Activated CD8-positive, alpha-beta memory T cell treated with anti-CD3 and anti-CD28 coated beads, Interleukin-2, amount 50 U/mL, for 4 hours (primary cell): Measurements from ENCODE around the gene LRP1B.
"Not testable (repeated sequence)": the region's sequence is repeated elsewhere in the genome, so short reads cannot be mapped to it uniquely, and the experiment has no call there.

ENCODE experiments used
- DNase-seq: peaks from one replicate; pipeline ENCODE4 v3.0.0-alpha.2; 2020

LRP1B gene

GRCh38 chr2:141871913-141872634 lies 258.7 kb downstream of the LRP1B start:
- no peak for DNase-seq

GRCh38 chr2:141869572-141869971 lies 261.2 kb downstream of the LRP1B start:
- DNase-seq: no peak

GRCh38 chr2:141863964-141864363 lies 266.9 kb downstream of the LRP1B start:
- no peak for DNase-seq

GRCh38 chr2:141856215-141856919 lies 274.4 kb downstream of the LRP1B start:
- no peak for DNase-seq

- no peak for DNase-seq
Observed at GRCh38 chr2:141848191-141848590, 282.6 kb downstream of the LRP1B start.

- no peak for DNase-seq
Observed at GRCh38 chr2:141844231-141844630, 286.6 kb downstream of the LRP1B start.

GRCh38 chr2:141835103-141835502 lies 295.7 kb downstream of the LRP1B start:
- DNase-seq: no peak

- no peak for DNase-seq
Observed at GRCh38 chr2:141828761-141829160, 302.1 kb downstream of the LRP1B start.

GRCh38 chr2:141824790-141825189 lies 306.0 kb downstream of the LRP1B start:
- DNase-seq: no peak

- no peak for DNase-seq
Observed at GRCh38 chr2:141820893-141821292, 309.9 kb downstream of the LRP1B start.

GRCh38 chr2:141815320-141815719 lies 315.5 kb downstream of the LRP1B start:
- DNase-seq: not testable (repeated sequence)

- no peak for DNase-seq
Observed at GRCh38 chr2:141814150-141814549, 316.7 kb downstream of the LRP1B start.

- no peak for DNase-seq
Observed at GRCh38 chr2:141810148-141810547, 320.7 kb downstream of the LRP1B start.

GRCh38 chr2:141806090-141806489 lies 324.7 kb downstream of the LRP1B start:
- DNase-seq: no peak

- no peak for DNase-seq
Observed at GRCh38 chr2:141805302-141805701, 325.5 kb downstream of the LRP1B start.

- DNase-seq: no peak
Observed at GRCh38 chr2:141796449-141796848, 334.4 kb downstream of the LRP1B start.

GRCh38 chr2:141791521-141791920 lies 339.3 kb downstream of the LRP1B start:
- no peak for DNase-seq

GRCh38 chr2:141782574-141782973 lies 348.2 kb downstream of the LRP1B start:
- DNase-seq: no peak

GRCh38 chr2:141778315-141778835 lies 352.4 kb downstream of the LRP1B start:
- no peak for DNase-seq

- DNase-seq: no peak
Observed at GRCh38 chr2:141770530-141770929, 360.3 kb downstream of the LRP1B start.

- DNase-seq: no peak
Observed at GRCh38 chr2:141767691-141768090, 363.1 kb downstream of the LRP1B start.

GRCh38 chr2:141767051-141767450 lies 363.8 kb downstream of the LRP1B start:
- no peak for DNase-seq

- DNase-seq: no peak
Observed at GRCh38 chr2:141766225-141766624, 364.6 kb downstream of the LRP1B start.

GRCh38 chr2:141748616-141749015 lies 382.2 kb downstream of the LRP1B start:
- DNase-seq: no peak
